ENCODE data around the gene ARV1. TPM values are rescaled to one million over a fixed set of nuclear protein-coding genes. Genes with fewer than 3 reads are reported as not detected.

ARV1 gene
- total RNA-seq, 4 donors from 2014 or later, result 11.6 to 18.3 (median 15.4) TPM

DNA sequence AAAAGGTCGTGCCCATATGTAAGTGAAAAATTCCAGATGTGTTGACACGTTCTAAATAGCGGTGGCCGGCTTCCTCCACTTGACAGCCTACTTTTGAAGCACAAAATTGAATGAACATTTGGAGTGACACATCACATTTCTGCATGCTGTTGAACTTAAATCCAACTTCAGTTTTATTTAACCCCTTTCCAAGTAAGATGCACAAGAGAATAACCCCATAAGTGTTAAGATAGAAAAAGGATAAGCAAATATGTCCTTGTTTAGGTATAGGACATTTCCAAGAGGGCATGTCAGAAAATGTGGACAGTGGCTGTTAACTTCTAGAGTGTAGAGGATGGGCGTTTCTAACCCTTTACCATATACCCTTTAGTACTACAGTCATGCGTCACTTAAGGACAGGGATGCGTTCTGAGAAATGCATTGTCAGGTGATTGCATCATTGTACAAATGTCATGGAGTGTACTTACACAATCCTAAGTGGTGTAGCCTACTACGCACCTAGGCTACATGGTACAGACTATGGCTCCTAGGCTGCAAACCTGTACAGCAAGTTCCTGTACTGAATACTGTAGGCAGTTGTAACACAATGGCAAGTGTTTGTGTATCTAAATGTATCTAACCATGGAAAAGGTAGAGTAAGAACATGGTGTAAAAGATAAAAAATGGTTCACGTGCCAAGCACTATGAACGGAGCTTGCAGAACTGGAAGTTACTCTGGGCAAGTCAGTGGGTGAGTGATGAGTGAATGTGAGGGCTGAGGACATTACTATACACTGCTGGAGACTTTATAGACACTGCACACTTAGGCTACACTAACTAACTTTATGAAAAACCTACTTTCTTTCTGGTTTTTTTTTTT is 70.5 kb downstream of the ARV1 start:
- ATAC-seq (ENCODE audit: low FRiP score) (no peak), DNase-seq (ENCODE audit: low spot score) (no peak)
- TF ChIP-seq CTCF (IDR thresholded peaks at IDR 0.05), result no peak

Other genes with a start within 250 kb of the ARV1 start
- gene CAPN9, start 231.7 kb upstream of the ARV1 start, total RNA-seq, result not detected
- gene C1orf198, start 110.6 kb upstream of the ARV1 start, total RNA-seq, result 10 to 100 TPM; 32.8 to 98.4 (median 63.2) TPM
- gene TTC13, start 233 bp upstream of the ARV1 start, total RNA-seq, result 10 to 100 TPM in 3 of 4 donors, 1 to 10 TPM in 1; 7.4 to 47.0 (median 14.9) TPM
- 100 to 1,000 TPM in 3 of 4 donors, 10 to 100 TPM in 1; 62.6 to 290 (median 145) TPM for gene FAM89A, start 61.2 kb downstream of the ARV1 start, total RNA-seq
- under 1 TPM in 2 of 4 donors, not detected in 2; 0.06 to 0.32 TPM for gene TRIM67, start 183.0 kb downstream of the ARV1 start, total RNA-seq

All from omental fat pad (tissue), 4 donors.